Keratinocyte (primary cell): ENCODE measurements around the gene CLDN5. TPM values are rescaled to one million over a fixed set of nuclear protein-coding genes. Genes with fewer than 3 reads are reported as not detected.
A peak's percentile ranks its signal among the peaks of the same experiment; 100 is the strongest.

Source experiments
- DNase-seq: peaks from one replicate; pipeline ENCODE4 v3.0.0-alpha.2; 2011; ENCODE audit warnings: low read depth, missing footprints, low spot score
- FAIRE-seq: peaks from 2 replicates; lab custom pipeline; 2011; peaks lifted over from hg19 to GRCh38; lab: Jason Lieb, UNC
- H2AFZ ChIP-seq: 2 replicates; pipeline ENCODE4 v1.6.0; 2012; ENCODE audit warnings: low read length, control low read depth, inconsistent platforms; ENCODE audit not compliant: control insufficient read depth
- H3K27ac ChIP-seq: 2 replicates; pipeline ENCODE4 v1.5.1; 2011; ENCODE audit warnings: low read length; ENCODE audit not compliant: control insufficient read depth, insufficient read depth
- H3K27me3 ChIP-seq: 3 replicates; pipeline ENCODE4 v1.6.0; 2011; ENCODE audit warnings: low read length; ENCODE audit not compliant: control insufficient read depth, insufficient read depth; ENCODE audit errors: extremely low read depth
- H3K36me3 ChIP-seq, 2 experiments: 2 replicates in 1 of 2; 3 replicates in 1 of 2; pipeline ENCODE4 v1.5.1; 2011; ENCODE audit warnings: low read length in 2 of 2, mild to moderate bottlenecking in 1 of 2; ENCODE audit not compliant: control insufficient read depth in 2 of 2, insufficient read depth in 2 of 2; ENCODE audit errors: extremely low read depth in 1 of 2
- H3K4me1 ChIP-seq: 3 replicates; pipeline ENCODE4 v1.5.1; 2011; ENCODE audit warnings: low read length; ENCODE audit not compliant: control insufficient read depth, insufficient read depth; ENCODE audit errors: extremely low read depth
- H3K4me2 ChIP-seq: 3 replicates; pipeline ENCODE4 v1.6.0; 2011; ENCODE audit warnings: low read depth, low read length; ENCODE audit not compliant: control insufficient read depth, insufficient read depth; ENCODE audit errors: extremely low read depth
- H3K4me3 ChIP-seq, 3 experiments: fragments of 200-600 bp in 1 of 3; sonication (generic) in 1 of 3; 2 replicates in 2 of 3; 3 replicates in 1 of 3; pipeline ENCODE4 v1.5.1; 2011 to 2016; ENCODE audit warnings: low read length in 3 of 3, mild to moderate bottlenecking in 3 of 3, control low read depth in 2 of 3, inconsistent platforms in 1 of 3, low read depth in 1 of 3, mixed read lengths in 1 of 3, mixed run types in 1 of 3, moderate library complexity in 1 of 3; ENCODE audit not compliant: control insufficient read depth in 2 of 3, insufficient read depth in 2 of 3; ENCODE audit errors: extremely low read depth in 1 of 3
- H3K79me2 ChIP-seq: 2 replicates; pipeline ENCODE4 v1.6.0; 2012; ENCODE audit warnings: low read length; ENCODE audit not compliant: control insufficient read depth, insufficient read depth
- H3K9ac ChIP-seq: 3 replicates; pipeline ENCODE4 v1.6.0; 2011; ENCODE audit warnings: low read length; ENCODE audit not compliant: control insufficient read depth, insufficient read depth; ENCODE audit errors: extremely low read depth
- H3K9me1 ChIP-seq: 3 replicates; pipeline ENCODE4 v1.6.0; 2011; ENCODE audit warnings: low read length; ENCODE audit not compliant: control insufficient read depth, insufficient read depth; ENCODE audit errors: extremely low read depth
- H3K9me3 ChIP-seq: 2 replicates; pipeline ENCODE4 v1.5.1; 2012; ENCODE audit warnings: low read depth, low read length; ENCODE audit not compliant: control insufficient read depth
- H4K20me1 ChIP-seq: 3 replicates; pipeline ENCODE4 v1.6.0; 2011; ENCODE audit warnings: low read length; ENCODE audit not compliant: control insufficient read depth, insufficient read depth; ENCODE audit errors: extremely low read depth
- EZH2 ChIP-seq: IDR thresholded peaks from one replicate; pipeline ENCODE4 v1.6.1; 2012; ENCODE audit warnings: inconsistent platforms, mild to moderate bottlenecking, low read length, moderate library complexity
- dilution Hi-C: fragments of 300-500 bp; cut with MboI; formaldehyde crosslinking; loops from one replicate; pipeline ENCODE4 v1.7.0; 2020; ENCODE audit warnings: low sequenced_read_pairs; ENCODE audit not compliant: extremely low pct_ligation_motif_present
- polyA plus RNA-seq, 5 experiments: library from polyadenylated mRNA; depleted of rRNA in 3 of 5; stranded (reverse) in 3 of 5; stranded (forward) in 1 of 5; unstranded in 1 of 5; fragments of >200 nt; gene quantifications; 1 replicate in 1 of 5; 2 replicates in 3 of 5; 3 replicates in 1 of 5; pipeline versions ENCODE4 v1.2.1 to v1.2.3, GENCODE V29; 2011 to 2012; ENCODE audit warnings: missing spikeins in 2 of 5, low read depth in 1 of 5, low replicate concordance in 1 of 5
- TF ChIP-seq, protein P1 (sequence below), 3 experiments: IDR thresholded peaks in 1 of 3; conservative IDR thresholded peaks in 1 of 3; optimal IDR thresholded peaks in 1 of 3; 2 replicates in 2 of 3; 3 replicates in 1 of 3; pipeline versions ENCODE3 to v1.5.1; 2011; ENCODE audit warnings: low read length in 3 of 3, mild to moderate bottlenecking in 3 of 3, moderate library complexity in 2 of 3, control low read depth in 1 of 3, inconsistent platforms in 1 of 3; ENCODE audit not compliant: insufficient read depth in 2 of 3; ENCODE audit errors: extremely low read depth in 1 of 3

CLDN5 gene
- polyA plus RNA-seq, 1 donor (not counting 4 experiments of a cell fraction or from before 2014, with no cell fraction given), result not detected

GRCh38 chr22:19555651-19556050 lies 31.4 kb upstream of the CLDN5 start:
- TF ChIP-seq EZH2, result no peak
- TF ChIP-seq, protein P1, sequence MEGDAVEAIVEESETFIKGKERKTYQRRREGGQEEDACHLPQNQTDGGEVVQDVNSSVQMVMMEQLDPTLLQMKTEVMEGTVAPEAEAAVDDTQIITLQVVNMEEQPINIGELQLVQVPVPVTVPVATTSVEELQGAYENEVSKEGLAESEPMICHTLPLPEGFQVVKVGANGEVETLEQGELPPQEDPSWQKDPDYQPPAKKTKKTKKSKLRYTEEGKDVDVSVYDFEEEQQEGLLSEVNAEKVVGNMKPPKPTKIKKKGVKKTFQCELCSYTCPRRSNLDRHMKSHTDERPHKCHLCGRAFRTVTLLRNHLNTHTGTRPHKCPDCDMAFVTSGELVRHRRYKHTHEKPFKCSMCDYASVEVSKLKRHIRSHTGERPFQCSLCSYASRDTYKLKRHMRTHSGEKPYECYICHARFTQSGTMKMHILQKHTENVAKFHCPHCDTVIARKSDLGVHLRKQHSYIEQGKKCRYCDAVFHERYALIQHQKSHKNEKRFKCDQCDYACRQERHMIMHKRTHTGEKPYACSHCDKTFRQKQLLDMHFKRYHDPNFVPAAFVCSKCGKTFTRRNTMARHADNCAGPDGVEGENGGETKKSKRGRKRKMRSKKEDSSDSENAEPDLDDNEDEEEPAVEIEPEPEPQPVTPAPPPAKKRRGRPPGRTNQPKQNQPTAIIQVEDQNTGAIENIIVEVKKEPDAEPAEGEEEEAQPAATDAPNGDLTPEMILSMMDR (optimal IDR thresholded peaks at IDR 0.05 in 1 of 3, IDR thresholded peaks at IDR 0.05 in 1 of 3, conservative IDR thresholded peaks at IDR 0.05 in 1 of 3; ENCODE audit: extremely low read depth in 1 of 3, insufficient read depth in 2 of 3, low read length in 3 of 3), result no peak
- no peak overlapping the region for H2AFZ ChIP-seq
- H4K20me1 ChIP-seq, result no peaks in the 10 kb centered on the region
- H3K4me3 ChIP-seq, result no peak overlapping the region
- H3K4me2 ChIP-seq, result no peak overlapping the region
- DNase-seq (no peak), FAIRE-seq (no peak)
- no peaks in the 10 kb centered on the region for H3K79me2 ChIP-seq
- H3K9me1 ChIP-seq, result no peaks in the 10 kb centered on the region
- no peak overlapping the region for H3K9ac ChIP-seq
- no peaks in the 10 kb centered on the region for H3K27me3 ChIP-seq
- dilution Hi-C loops, result no loop called here
- no peak overlapping the region for H3K27ac ChIP-seq
- H3K4me1 ChIP-seq, result peaks cover 8% of the 10 kb centered on the region
- H3K36me3 ChIP-seq, result no peaks in the 10 kb centered on the region
- no peaks in the 10 kb centered on the region for H3K9me3 ChIP-seq

- H3K4me1 ChIP-seq, result peaks cover 8% of the 10 kb centered on the region
- no peak overlapping the region for H3K27ac ChIP-seq
- H3K9me1 ChIP-seq, result no peaks in the 10 kb centered on the region
- H3K9me3 ChIP-seq, result no peaks in the 10 kb centered on the region
- no peaks in the 10 kb centered on the region for H3K79me2 ChIP-seq
- H3K9ac ChIP-seq, result no peak overlapping the region
- DNase-seq (no peak), FAIRE-seq (no peak)
- dilution Hi-C loops, result no loop called here
- TF ChIP-seq EZH2, result no peak
- TF ChIP-seq, protein P1 (optimal IDR thresholded peaks at IDR 0.05 in 1 of 3, IDR thresholded peaks at IDR 0.05 in 1 of 3, conservative IDR thresholded peaks at IDR 0.05 in 1 of 3; ENCODE audit: extremely low read depth in 1 of 3, insufficient read depth in 2 of 3, low read length in 3 of 3), result peak; percentile 18 to 49 (median 42)
- H2AFZ ChIP-seq, result no peak overlapping the region
- H4K20me1 ChIP-seq, result no peaks in the 10 kb centered on the region
- no peak overlapping the region for H3K4me3 ChIP-seq
- H3K4me2 ChIP-seq, result no peak overlapping the region
- no peaks in the 10 kb centered on the region for H3K27me3 ChIP-seq
- H3K36me3 ChIP-seq, result no peaks in the 10 kb centered on the region
These were observed 30.7 kb upstream of the CLDN5 start for GRCh38 chr22:19554834-19555404.
